Trophoblast cell (in vitro differentiated cells and primary cell): ENCODE data around the gene C1QA.

Experiments used
- DNase-seq, 2 donors: peaks; one replicate each; pipeline ENCODE4 v3.0.0-alpha.2; 2016
- H2AFZ ChIP-seq: 2 replicates; pipeline ENCODE4 v1.6.1; 2013; ENCODE audit warnings: low read length, moderate library complexity, mild to moderate bottlenecking; ENCODE audit not compliant: insufficient read depth, poor library complexity
- H2AK5ac ChIP-seq: 2 replicates; pipeline ENCODE4 v1.6.1; 2013; ENCODE audit warnings: mild to moderate bottlenecking, low read length
- H2BK120ac ChIP-seq: 2 replicates; pipeline ENCODE4 v1.6.1; 2013; ENCODE audit warnings: low read length, mild to moderate bottlenecking, moderate library complexity; ENCODE audit not compliant: insufficient read depth, poor library complexity
- H2BK12ac ChIP-seq: 2 replicates; pipeline ENCODE4 v1.6.1; 2013; ENCODE audit warnings: mild to moderate bottlenecking, low read length, moderate library complexity
- H2BK5ac ChIP-seq: 2 replicates; pipeline ENCODE4 v1.6.1; 2013; ENCODE audit warnings: low read length, low read depth, moderate library complexity, mild to moderate bottlenecking; ENCODE audit not compliant: poor library complexity
- H3K14ac ChIP-seq: 2 replicates; pipeline ENCODE4 v1.6.1; 2013; ENCODE audit warnings: mild to moderate bottlenecking, low read length
- H3K18ac ChIP-seq: 2 replicates; pipeline ENCODE4 v1.6.1; 2013; ENCODE audit warnings: mild to moderate bottlenecking, low read length
- H3K23ac ChIP-seq: 2 replicates; pipeline ENCODE4 v1.6.1; 2013; ENCODE audit warnings: low read length
- H3K27ac ChIP-seq: 2 replicates; pipeline ENCODE4 v1.5.1; 2013; ENCODE audit warnings: low read depth, mild to moderate bottlenecking, inconsistent platforms, low read length, moderate library complexity
- H3K27me3 ChIP-seq: 2 replicates; pipeline ENCODE4 v1.6.1; 2013; ENCODE audit warnings: inconsistent platforms, mild to moderate bottlenecking, low read length, moderate library complexity; ENCODE audit not compliant: insufficient read depth
- H3K36me3 ChIP-seq, 2 experiments: 1 replicate in 1 of 2; 2 replicates in 1 of 2; pipeline ENCODE4 v1.6.1; 2013; ENCODE audit warnings: low read length in 2 of 2, mild to moderate bottlenecking in 2 of 2, moderate library complexity in 1 of 2; ENCODE audit not compliant: insufficient read depth in 2 of 2, control insufficient read depth in 1 of 2
- H3K4ac ChIP-seq: 2 replicates; pipeline ENCODE4 v1.6.1; 2013; ENCODE audit warnings: low read depth, mild to moderate bottlenecking, low read length, moderate library complexity
- H3K4me1 ChIP-seq, 2 experiments: 1 replicate in 1 of 2; 2 replicates in 1 of 2; pipeline ENCODE4 v1.6.1; 2013; ENCODE audit warnings: low read length in 2 of 2, mild to moderate bottlenecking in 2 of 2, moderate library complexity in 1 of 2; ENCODE audit not compliant: insufficient read depth in 2 of 2, control insufficient read depth in 1 of 2
- H3K4me2 ChIP-seq: 2 replicates; pipeline ENCODE4 v1.6.1; 2013; ENCODE audit warnings: inconsistent platforms, mild to moderate bottlenecking, low read length, moderate library complexity
- H3K4me3 ChIP-seq: 2 replicates; pipeline ENCODE4 v1.5.1; 2013; ENCODE audit warnings: mild to moderate bottlenecking, low read depth, low read length, inconsistent platforms
- H3K79me1 ChIP-seq: one replicate; pipeline ENCODE4 v1.6.1; 2013; ENCODE audit warnings: low read length
- H3K79me2 ChIP-seq: 2 replicates; pipeline ENCODE4 v1.6.1; 2013; ENCODE audit warnings: low read length, mild to moderate bottlenecking; ENCODE audit not compliant: control insufficient read depth, insufficient read depth, poor library complexity
- H3K9ac ChIP-seq: 2 replicates; pipeline ENCODE4 v1.6.1; 2013; ENCODE audit warnings: mild to moderate bottlenecking, low read length
- H3K9me3 ChIP-seq: 2 replicates; pipeline ENCODE4 v1.6.1; 2013; ENCODE audit warnings: low read depth, mild to moderate bottlenecking, control low read depth, inconsistent platforms, low read length; ENCODE audit not compliant: insufficient read depth
- H4K12ac ChIP-seq: 2 replicates; pipeline ENCODE4 v1.6.1; 2013; ENCODE audit warnings: low read depth, mild to moderate bottlenecking, low read length, moderate library complexity
- H4K8ac ChIP-seq: 2 replicates; pipeline ENCODE4 v1.6.1; 2013; ENCODE audit warnings: low read depth, mild to moderate bottlenecking, low read length, moderate library complexity
- H4K91ac ChIP-seq: one replicate; pipeline ENCODE4 v1.6.1; 2013; ENCODE audit warnings: low read depth, mild to moderate bottlenecking, low read length, moderate library complexity
- WGBS: extraction: QIAGEN DNeasy Blood & Tissue Kit; methylation state at CpG from one replicate; pipeline ENCODE4 v1.1.7; 2013; ENCODE audit warnings: missing lambda C conversion rate; ENCODE audit not compliant: insufficient read length, insufficient coverage; ENCODE audit errors: extremely low coverage; 5-methylcytosine and 5-hydroxymethylcytosine counted together

C1QA gene

GRCh38 chr1:22600817-22601605 lies 35.4 kb upstream of the C1QA start:
- Histone ChIP-seq H2AK5ac (no peak overlapping the region), H3K27ac (no peak overlapping the region), H2BK5ac (no peak overlapping the region), H4K8ac (no peak overlapping the region), H3K4me1 (no peaks in the 10 kb centered on the region), H3K23ac (no peak overlapping the region), H3K9me3 (no peaks in the 10 kb centered on the region), H2AFZ (no peak overlapping the region), H3K27me3 (no peaks in the 10 kb centered on the region), H4K91ac (no peak overlapping the region), H3K4me3 (no peak overlapping the region), H2BK12ac (no peak overlapping the region), H3K4ac (no peak overlapping the region), H3K79me1 (no peaks in the 10 kb centered on the region), H3K18ac (no peak overlapping the region), H3K79me2 (no peaks in the 10 kb centered on the region), H3K36me3 (no peaks in the 10 kb centered on the region), H3K14ac (no peak overlapping the region), H4K12ac (no peak overlapping the region), H3K9ac (no peak overlapping the region), H3K4me2 (no peak overlapping the region), H2BK120ac (no peak overlapping the region)
- DNase-seq: no peak
- WGBS: no CpG with 5 or more reads among the region's 39 CpGs

GRCh38 chr1:22601610-22602009 lies 34.8 kb upstream of the C1QA start:
- H3K23ac ChIP-seq: no peak overlapping the region
- no peaks in the 10 kb centered on the region for H3K79me1 ChIP-seq
- no peaks in the 10 kb centered on the region for H3K4me1 ChIP-seq
- no peak overlapping the region for H3K9ac ChIP-seq
- no peak overlapping the region for H2BK120ac ChIP-seq
- H3K27ac ChIP-seq: no peak overlapping the region
- H3K4ac ChIP-seq: no peak overlapping the region
- no peak overlapping the region for H3K4me2 ChIP-seq
- no peaks in the 10 kb centered on the region for H3K27me3 ChIP-seq
- no peak overlapping the region for H4K8ac ChIP-seq
- H4K91ac ChIP-seq: no peak overlapping the region
- H2AK5ac ChIP-seq: no peak overlapping the region
- H2BK5ac ChIP-seq: no peak overlapping the region
- no peaks in the 10 kb centered on the region for H3K79me2 ChIP-seq
- H3K14ac ChIP-seq: no peak overlapping the region
- H2AFZ ChIP-seq: no peak overlapping the region
- H3K36me3 ChIP-seq: no peaks in the 10 kb centered on the region
- H3K18ac ChIP-seq: no peak overlapping the region
- no peak overlapping the region for H2BK12ac ChIP-seq
- no CpG with 5 or more reads among the region's 12 CpGs for WGBS
- no peak overlapping the region for H3K4me3 ChIP-seq
- H4K12ac ChIP-seq: no peak overlapping the region
- H3K9me3 ChIP-seq: no peaks in the 10 kb centered on the region
- DNase-seq: no peak

- H3K36me3 ChIP-seq: no peaks in the 10 kb centered on the region
- H4K8ac ChIP-seq: no peak overlapping the region
- WGBS: no CpG with 5 or more reads among the region's 18 CpGs
- H3K9me3 ChIP-seq: no peaks in the 10 kb centered on the region
- H2BK5ac ChIP-seq: no peak overlapping the region
- H4K12ac ChIP-seq: no peak overlapping the region
- H2AK5ac ChIP-seq: no peak overlapping the region
- H4K91ac ChIP-seq: no peak overlapping the region
- no peak overlapping the region for H3K4ac ChIP-seq
- H3K23ac ChIP-seq: no peak overlapping the region
- H2AFZ ChIP-seq: no peak overlapping the region
- DNase-seq: no peak
- no peak overlapping the region for H3K4me2 ChIP-seq
- no peaks in the 10 kb centered on the region for H3K79me1 ChIP-seq
- no peak overlapping the region for H3K4me3 ChIP-seq
- H2BK120ac ChIP-seq: no peak overlapping the region
- no peak overlapping the region for H3K18ac ChIP-seq
- no peaks in the 10 kb centered on the region for H3K27me3 ChIP-seq
- H3K14ac ChIP-seq: no peak overlapping the region
- H3K4me1 ChIP-seq: no peaks in the 10 kb centered on the region
- no peaks in the 10 kb centered on the region for H3K79me2 ChIP-seq
- H2BK12ac ChIP-seq: no peak overlapping the region
- H3K9ac ChIP-seq: no peak overlapping the region
- no peak overlapping the region for H3K27ac ChIP-seq
Measured at GRCh38 chr1:22602060-22602740, 34.2 kb upstream of the C1QA start.

GRCh38 chr1:22606161-22606560 lies 30.3 kb upstream of the C1QA start:
- no peak overlapping the region for H3K23ac ChIP-seq
- H3K36me3 ChIP-seq: no peaks in the 10 kb centered on the region
- no peak overlapping the region for H3K18ac ChIP-seq
- H3K27me3 ChIP-seq: no peaks in the 10 kb centered on the region
- H3K27ac ChIP-seq: no peak overlapping the region
- no CpG with 5 or more reads among the region's 4 CpGs for WGBS
- H3K4me2 ChIP-seq: no peak overlapping the region
- H2AK5ac ChIP-seq: no peak overlapping the region
- H2BK12ac ChIP-seq: no peak overlapping the region
- peak in 1 of 2 donors; percentile 10 for DNase-seq
- H3K79me1 ChIP-seq: no peaks in the 10 kb centered on the region
- H3K4me3 ChIP-seq: no peak overlapping the region
- H2BK5ac ChIP-seq: no peak overlapping the region
- no peak overlapping the region for H3K4ac ChIP-seq
- no peaks in the 10 kb centered on the region for H3K79me2 ChIP-seq
- H3K4me1 ChIP-seq: no peaks in the 10 kb centered on the region
- H3K14ac ChIP-seq: no peak overlapping the region
- no peak overlapping the region for H3K9ac ChIP-seq
- no peak overlapping the region for H2BK120ac ChIP-seq
- no peak overlapping the region for H4K8ac ChIP-seq
- no peak overlapping the region for H2AFZ ChIP-seq
- H4K91ac ChIP-seq: no peak overlapping the region
- H4K12ac ChIP-seq: no peak overlapping the region
- no peaks in the 10 kb centered on the region for H3K9me3 ChIP-seq
